Measurements from ENCODE around the gene SP140L.
"Not testable (repeated sequence)": the region's sequence is repeated elsewhere in the genome, so short reads cannot be mapped to it uniquely, and the experiment has no call there.

DNA sequence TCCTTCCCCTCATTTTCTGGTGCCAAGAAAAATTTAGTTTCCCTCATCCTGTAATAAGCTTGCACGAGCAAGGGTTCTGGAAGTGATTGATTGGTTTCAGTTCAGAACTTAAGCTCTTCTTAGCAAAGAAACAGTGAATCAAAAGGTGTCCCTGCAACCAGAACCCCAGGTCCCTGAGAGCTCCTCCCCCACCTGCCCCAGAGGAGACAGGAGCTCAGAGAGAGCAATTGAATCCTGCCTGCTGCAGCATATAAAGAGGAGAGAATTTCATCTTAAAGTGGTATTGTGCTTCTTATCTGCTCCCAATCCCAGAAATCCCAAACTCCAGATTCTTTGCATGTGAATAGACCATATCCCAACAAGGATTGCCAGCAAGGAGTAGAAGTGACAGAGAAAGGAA lies 15.4 kb upstream of the SP140L start:
- TF ChIP-seq, protein P1, sequence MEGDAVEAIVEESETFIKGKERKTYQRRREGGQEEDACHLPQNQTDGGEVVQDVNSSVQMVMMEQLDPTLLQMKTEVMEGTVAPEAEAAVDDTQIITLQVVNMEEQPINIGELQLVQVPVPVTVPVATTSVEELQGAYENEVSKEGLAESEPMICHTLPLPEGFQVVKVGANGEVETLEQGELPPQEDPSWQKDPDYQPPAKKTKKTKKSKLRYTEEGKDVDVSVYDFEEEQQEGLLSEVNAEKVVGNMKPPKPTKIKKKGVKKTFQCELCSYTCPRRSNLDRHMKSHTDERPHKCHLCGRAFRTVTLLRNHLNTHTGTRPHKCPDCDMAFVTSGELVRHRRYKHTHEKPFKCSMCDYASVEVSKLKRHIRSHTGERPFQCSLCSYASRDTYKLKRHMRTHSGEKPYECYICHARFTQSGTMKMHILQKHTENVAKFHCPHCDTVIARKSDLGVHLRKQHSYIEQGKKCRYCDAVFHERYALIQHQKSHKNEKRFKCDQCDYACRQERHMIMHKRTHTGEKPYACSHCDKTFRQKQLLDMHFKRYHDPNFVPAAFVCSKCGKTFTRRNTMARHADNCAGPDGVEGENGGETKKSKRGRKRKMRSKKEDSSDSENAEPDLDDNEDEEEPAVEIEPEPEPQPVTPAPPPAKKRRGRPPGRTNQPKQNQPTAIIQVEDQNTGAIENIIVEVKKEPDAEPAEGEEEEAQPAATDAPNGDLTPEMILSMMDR (IDR thresholded peaks at IDR 0.05): not testable (repeated sequence)
- not testable (repeated sequence) for TF ChIP-seq POLR2A, EP300 (IDR thresholded peaks at IDR 0.05)

Data from ovary (tissue), 3 donors.